ENCODE data around the gene NOTCH3.

NOTCH3 gene

GRCh38 chr19:15241259-15241910, 40.6 kb upstream of the NOTCH3 start:
- TF ChIP-seq, protein P1, sequence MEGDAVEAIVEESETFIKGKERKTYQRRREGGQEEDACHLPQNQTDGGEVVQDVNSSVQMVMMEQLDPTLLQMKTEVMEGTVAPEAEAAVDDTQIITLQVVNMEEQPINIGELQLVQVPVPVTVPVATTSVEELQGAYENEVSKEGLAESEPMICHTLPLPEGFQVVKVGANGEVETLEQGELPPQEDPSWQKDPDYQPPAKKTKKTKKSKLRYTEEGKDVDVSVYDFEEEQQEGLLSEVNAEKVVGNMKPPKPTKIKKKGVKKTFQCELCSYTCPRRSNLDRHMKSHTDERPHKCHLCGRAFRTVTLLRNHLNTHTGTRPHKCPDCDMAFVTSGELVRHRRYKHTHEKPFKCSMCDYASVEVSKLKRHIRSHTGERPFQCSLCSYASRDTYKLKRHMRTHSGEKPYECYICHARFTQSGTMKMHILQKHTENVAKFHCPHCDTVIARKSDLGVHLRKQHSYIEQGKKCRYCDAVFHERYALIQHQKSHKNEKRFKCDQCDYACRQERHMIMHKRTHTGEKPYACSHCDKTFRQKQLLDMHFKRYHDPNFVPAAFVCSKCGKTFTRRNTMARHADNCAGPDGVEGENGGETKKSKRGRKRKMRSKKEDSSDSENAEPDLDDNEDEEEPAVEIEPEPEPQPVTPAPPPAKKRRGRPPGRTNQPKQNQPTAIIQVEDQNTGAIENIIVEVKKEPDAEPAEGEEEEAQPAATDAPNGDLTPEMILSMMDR (IDR thresholded peaks at IDR 0.05; ENCODE audit: control insufficient read depth, extremely low read depth, insufficient read depth), result no peak
- no peak for DNase-seq (ENCODE audit: low read depth)
- H3K4me3 ChIP-seq (ENCODE audit: low read depth, low read length), result no peak overlapping the region

GRCh38 chr19:15240515-15240914, 39.7 kb upstream of the NOTCH3 start:
- no peak overlapping the region for H3K4me3 ChIP-seq (ENCODE audit: low read depth, low read length)
- TF ChIP-seq, protein P1 (IDR thresholded peaks at IDR 0.05; ENCODE audit: control insufficient read depth, extremely low read depth, insufficient read depth), result no peak
- DNase-seq (ENCODE audit: low read depth), result no peak

- TF ChIP-seq, protein P1 (IDR thresholded peaks at IDR 0.05; ENCODE audit: control insufficient read depth, extremely low read depth, insufficient read depth), result no peak
- no peak overlapping the region for H3K4me3 ChIP-seq (ENCODE audit: low read depth, low read length)
- DNase-seq (ENCODE audit: low read depth), result no peak
Measured at GRCh38 chr19:15239337-15239949, 38.6 kb upstream of the NOTCH3 start.

DNA sequence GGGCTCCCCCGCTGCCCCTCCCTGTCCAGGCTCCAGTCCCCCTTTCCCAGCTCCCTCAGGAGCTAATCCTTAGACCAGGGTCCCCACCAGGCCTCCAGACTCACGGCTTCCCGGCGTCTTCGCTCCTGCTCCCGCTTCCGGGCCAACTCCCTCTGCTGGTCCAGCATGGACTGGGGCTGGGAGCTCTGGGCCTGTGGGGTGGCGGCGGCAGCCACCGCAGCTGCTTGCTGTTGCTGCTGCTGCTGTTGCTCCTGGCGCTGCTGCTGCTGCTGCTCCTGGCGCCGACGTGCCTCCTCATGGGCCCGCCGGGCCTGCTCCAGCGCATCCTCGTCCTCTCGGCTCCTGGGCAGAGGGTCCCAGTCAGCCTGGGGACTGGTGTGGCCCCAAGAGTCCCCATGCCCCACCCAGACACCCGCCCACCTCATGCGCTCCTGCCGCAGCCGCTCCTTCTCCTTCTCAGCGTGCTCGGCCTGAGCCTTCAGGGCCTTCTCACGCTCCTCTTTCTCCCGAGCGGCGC, 37.9 kb upstream of the NOTCH3 start:
- TF ChIP-seq, protein P1 (IDR thresholded peaks at IDR 0.05; ENCODE audit: control insufficient read depth, extremely low read depth, insufficient read depth), result 0 out of 2 replicates have a peak, but pooled peaks have one; percentile 3
- H3K4me3 ChIP-seq (ENCODE audit: low read depth, low read length), result no peak overlapping the region
- no peak for DNase-seq (ENCODE audit: low read depth)

- DNase-seq (ENCODE audit: low read depth), result no peak
- TF ChIP-seq, protein P1 (IDR thresholded peaks at IDR 0.05; ENCODE audit: control insufficient read depth, extremely low read depth, insufficient read depth), result no peak
- no peak overlapping the region for H3K4me3 ChIP-seq (ENCODE audit: low read depth, low read length)
Measured at GRCh38 chr19:15237759-15238638, 37.2 kb upstream of the NOTCH3 start.

- DNase-seq (ENCODE audit: low read depth), result no peak
- TF ChIP-seq, protein P1 (IDR thresholded peaks at IDR 0.05; ENCODE audit: control insufficient read depth, extremely low read depth, insufficient read depth), result no peak
- no peak overlapping the region for H3K4me3 ChIP-seq (ENCODE audit: low read depth, low read length)
Measured at GRCh38 chr19:15236886-15237285, 36.1 kb upstream of the NOTCH3 start.
